Mesenteric fat pad (tissue), 1 donor: ENCODE data around the gene ZNF629. TPM values are rescaled to one million over a fixed set of nuclear protein-coding genes. Genes with fewer than 3 reads are reported as not detected.

Source experiments
- DNase-seq: peaks from one replicate; pipeline ENCODE4 v3.0.0-alpha.2; 2020; ENCODE audit warnings: low spot score
- total RNA-seq: library from RNA; stranded (reverse); fragmentation: NEBNext Ultra II Directional; extraction: Animal tissue kit (Norgen Biotek cat#: 25700); gene quantifications from one replicate; pipeline ENCODE4 v1.2.1, GENCODE V29; 2021
- donor health status: DM: yes; HTN: yes; CAD: no.

ZNF629 gene
- total RNA-seq, 1 donor from 2014 or later = 10.4 TPM

GRCh38 chr16:30786115-30786935 lies 680 bp downstream of the ZNF629 start:
- no peak for DNase-seq

GRCh38 chr16:30785126-30786106 lies 1.6 kb downstream of the ZNF629 start:
- DNase-seq = no peak

GRCh38 chr16:30784215-30784614 lies 2.8 kb downstream of the ZNF629 start:
- no peak for DNase-seq

- no peak for DNase-seq
These were observed 3.5 kb downstream of the ZNF629 start for GRCh38 chr16:30783280-30784109.

- no peak for DNase-seq
These were observed 4.3 kb downstream of the ZNF629 start for GRCh38 chr16:30782486-30783279.

- DNase-seq = no peak
These were observed 6.5 kb downstream of the ZNF629 start for GRCh38 chr16:30780549-30780948.

- no peak for DNase-seq
These were observed 7.0 kb downstream of the ZNF629 start for GRCh38 chr16:30780021-30780420.

- DNase-seq = no peak
These were observed 7.4 kb downstream of the ZNF629 start for GRCh38 chr16:30779596-30779995.

GRCh38 chr16:30778549-30779244 lies 8.3 kb downstream of the ZNF629 start:
- no peak for DNase-seq

- DNase-seq = no peak
These were observed 9.3 kb downstream of the ZNF629 start for GRCh38 chr16:30777591-30778297.

- no peak for DNase-seq
These were observed 11.4 kb downstream of the ZNF629 start for GRCh38 chr16:30775392-30776188.

GRCh38 chr16:30775131-30775391 lies 11.9 kb downstream of the ZNF629 start:
- no peak for DNase-seq

GRCh38 chr16:30774367-30775130 lies 12.5 kb downstream of the ZNF629 start:
- DNase-seq = no peak

GRCh38 chr16:30773826-30774225 lies 13.2 kb downstream of the ZNF629 start:
- no peak for DNase-seq

GRCh38 chr16:30771726-30772125 lies 15.3 kb downstream of the ZNF629 start:
- DNase-seq = no peak

- no peak for DNase-seq
These were observed 17.5 kb downstream of the ZNF629 start for GRCh38 chr16:30769379-30770089.

- DNase-seq = no peak
These were observed 18.3 kb downstream of the ZNF629 start for GRCh38 chr16:30768583-30769181.
